ENCODE data around the gene ZNF827.

DNA sequence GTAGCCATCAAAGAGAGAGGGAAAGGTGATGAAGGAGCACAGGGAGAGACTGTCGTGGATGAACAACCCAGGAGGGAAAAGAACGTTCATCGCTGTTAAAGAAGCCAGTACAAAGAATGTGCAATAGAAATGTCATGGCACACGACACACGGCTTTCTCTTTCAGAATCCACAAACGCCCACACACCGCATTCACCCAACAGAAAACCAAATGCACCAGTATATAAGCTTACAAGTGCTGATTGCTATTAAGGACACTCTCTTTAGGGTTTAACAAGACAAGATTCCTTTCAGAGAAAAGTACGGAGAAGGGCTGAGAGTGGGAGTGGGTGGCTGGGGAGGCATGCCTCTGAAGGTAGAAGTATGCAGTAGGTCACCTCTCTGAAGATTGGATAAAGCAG, 178.4 kb downstream of the ZNF827 start:
- no peak for TF ChIP-seq YY1 (IDR thresholded peaks at IDR 0.05; ENCODE audit: insufficient read depth, insufficient read length)
- TF ChIP-seq SUZ12 (IDR thresholded peaks at IDR 0.05; ENCODE audit: extremely low read depth, insufficient read depth, insufficient read length): no peak

All from NT2/D1 (cell line).